GM18951 (cell line): ENCODE results near the gene ELOVL2.

Experiments used
- POLR2A ChIP-seq: IDR thresholded peaks from 4 replicates; pipeline ENCODE4 v1.6.1; 2011; ENCODE audit warnings: mild to moderate bottlenecking; ENCODE audit not compliant: insufficient read length, insufficient read depth; ENCODE audit errors: extremely low read depth
- in situ Hi-C: fragments of 300-500 bp; cut with MboI; formaldehyde crosslinking; loops from one replicate; pipeline ENCODE4 v1.12.0; 2022; ENCODE audit warnings: low sequenced_read_pairs, mixed read lengths, inconsistent platforms; ENCODE audit not compliant: unreplicated experiment

The ELOVL2 gene

GRCh38 chr6:11069760-11070159 is 25.7 kb upstream of the ELOVL2 start:
- in situ Hi-C loops: loop anchor here (10.0 to 25.0 kb wide), 3 partner anchors 115 to 582 kb away; no protein-coding TSS in a partner anchor
- no peak for TF ChIP-seq POLR2A

GRCh38 chr6:11067348-11067747 is 23.2 kb upstream of the ELOVL2 start:
- TF ChIP-seq POLR2A: no peak
- in situ Hi-C loops: loop anchor here (10.0 to 25.0 kb wide), 3 partner anchors 113 to 580 kb away; no protein-coding TSS in a partner anchor

- in situ Hi-C loops: loop anchor here (10.0 to 25.0 kb wide), 3 partner anchors 112 to 579 kb away; no protein-coding TSS in a partner anchor
- TF ChIP-seq POLR2A: no peak
Observed at GRCh38 chr6:11066505-11067347, 22.6 kb upstream of the ELOVL2 start.

DNA sequence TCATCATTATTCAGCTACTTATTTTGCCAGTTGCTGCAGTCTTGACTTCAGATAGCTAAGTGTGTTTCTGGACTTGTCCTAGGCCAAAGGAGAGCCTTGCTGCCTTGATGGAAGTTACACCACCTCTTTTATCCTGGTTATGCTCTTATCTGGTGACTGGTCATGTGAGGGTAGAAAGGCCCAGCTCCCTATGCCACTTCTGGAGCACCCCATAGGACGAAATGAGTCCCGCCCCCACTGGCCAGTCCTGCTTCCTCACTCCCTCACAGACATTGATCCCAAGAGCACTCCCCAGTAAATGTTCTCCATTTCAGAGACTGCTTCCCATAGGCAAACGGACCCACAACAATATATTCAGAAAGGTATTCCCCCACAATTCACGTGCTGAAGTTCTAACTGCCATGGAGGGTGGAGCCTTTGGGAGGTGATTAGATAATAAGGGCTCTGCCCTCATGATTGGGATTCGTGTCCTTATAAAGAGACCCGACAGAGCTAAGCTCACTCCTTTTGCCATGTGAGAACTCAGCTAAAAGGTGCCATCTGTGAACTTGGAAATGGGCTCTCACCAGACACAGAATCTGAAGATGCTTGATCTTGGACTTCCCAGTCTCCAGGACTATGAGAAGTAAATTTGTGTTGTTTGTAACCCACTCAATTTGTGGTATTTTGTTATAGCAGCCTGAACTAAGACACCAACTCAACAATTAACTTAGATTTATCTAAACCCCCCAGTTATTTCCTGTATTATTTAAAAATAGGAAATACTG is 21.5 kb upstream of the ELOVL2 start:
- in situ Hi-C loops: loop anchor here (10.0 to 25.0 kb wide), 3 partner anchors 111 to 578 kb away; no protein-coding TSS in a partner anchor
- no peak for TF ChIP-seq POLR2A

DNA sequence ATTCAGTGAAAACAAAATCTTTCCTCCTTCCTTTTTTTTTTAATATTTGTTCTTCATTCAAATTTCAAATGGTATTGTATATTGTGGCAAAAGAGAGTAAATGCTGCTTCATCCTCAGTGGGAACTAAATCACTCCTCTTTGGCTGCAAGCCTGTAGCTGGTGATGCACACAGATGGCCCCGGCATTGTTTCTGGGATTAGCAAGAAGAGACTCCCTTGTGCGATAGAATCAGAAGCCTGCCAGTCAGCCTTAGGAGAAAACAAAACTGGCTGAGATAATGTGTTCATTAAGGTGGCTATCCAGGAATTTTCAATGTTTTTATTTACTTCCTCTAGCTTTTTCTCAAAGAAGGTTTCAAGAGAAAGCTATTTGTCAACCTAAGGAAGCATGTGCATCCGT is 20.7 kb upstream of the ELOVL2 start:
- no peak for TF ChIP-seq POLR2A
- in situ Hi-C loops: loop anchor here (10.0 to 25.0 kb wide), 3 partner anchors 110 to 578 kb away; no protein-coding TSS in a partner anchor

GRCh38 chr6:11062715-11063114 is 18.6 kb upstream of the ELOVL2 start:
- in situ Hi-C loops: loop anchor here (10.0 to 25.0 kb wide), 3 partner anchors 108 to 575 kb away; no protein-coding TSS in a partner anchor
- TF ChIP-seq POLR2A: no peak

- in situ Hi-C loops: loop anchor here (10.0 to 25.0 kb wide), 3 partner anchors 107 to 575 kb away; no protein-coding TSS in a partner anchor
- no peak for TF ChIP-seq POLR2A
Observed at GRCh38 chr6:11062083-11062482, 18.0 kb upstream of the ELOVL2 start.

DNA sequence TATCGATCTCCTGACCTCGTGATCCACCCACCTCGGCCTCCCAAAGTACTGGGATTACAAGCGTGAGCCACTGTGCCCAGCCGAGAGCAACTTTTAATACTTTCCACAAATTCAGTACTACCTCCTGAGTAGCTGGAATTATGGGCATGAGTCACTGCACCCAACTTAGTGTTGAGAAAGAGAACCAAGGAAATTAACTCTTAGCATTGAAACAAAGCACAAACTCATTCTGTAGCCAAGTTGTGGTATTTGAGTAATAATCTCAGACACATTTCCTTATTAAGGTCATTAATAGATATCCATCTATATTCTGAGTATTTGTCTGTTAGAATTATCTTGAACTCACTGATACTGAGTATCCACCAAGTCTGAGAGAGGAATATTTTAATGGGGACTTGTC is 14.3 kb upstream of the ELOVL2 start:
- in situ Hi-C loops: loop anchor here (25.0 kb wide), 1 partner anchor 571 kb away; no protein-coding TSS in a partner anchor
- no peak for TF ChIP-seq POLR2A

DNA sequence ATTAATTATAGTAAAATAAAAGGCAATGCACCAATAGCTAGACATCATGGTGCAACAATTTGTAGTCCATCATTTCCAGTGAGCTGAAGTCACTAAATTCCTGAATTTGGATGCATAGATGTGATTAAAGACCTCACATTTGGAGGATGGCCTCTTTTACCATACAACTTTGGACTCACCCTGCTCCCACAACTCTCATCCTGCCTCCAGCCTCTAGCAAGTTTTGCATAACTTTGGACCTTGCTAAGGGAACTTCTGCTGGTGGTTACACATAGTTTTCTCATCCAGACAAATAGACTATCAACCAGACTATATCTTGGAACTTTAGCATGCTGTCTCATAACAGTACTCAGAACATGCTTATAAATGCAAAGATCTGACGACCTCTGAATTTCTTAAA is 12.8 kb upstream of the ELOVL2 start:
- in situ Hi-C loops: loop anchor here (25.0 kb wide), 1 partner anchor 570 kb away; no protein-coding TSS in a partner anchor
- no peak for TF ChIP-seq POLR2A

DNA sequence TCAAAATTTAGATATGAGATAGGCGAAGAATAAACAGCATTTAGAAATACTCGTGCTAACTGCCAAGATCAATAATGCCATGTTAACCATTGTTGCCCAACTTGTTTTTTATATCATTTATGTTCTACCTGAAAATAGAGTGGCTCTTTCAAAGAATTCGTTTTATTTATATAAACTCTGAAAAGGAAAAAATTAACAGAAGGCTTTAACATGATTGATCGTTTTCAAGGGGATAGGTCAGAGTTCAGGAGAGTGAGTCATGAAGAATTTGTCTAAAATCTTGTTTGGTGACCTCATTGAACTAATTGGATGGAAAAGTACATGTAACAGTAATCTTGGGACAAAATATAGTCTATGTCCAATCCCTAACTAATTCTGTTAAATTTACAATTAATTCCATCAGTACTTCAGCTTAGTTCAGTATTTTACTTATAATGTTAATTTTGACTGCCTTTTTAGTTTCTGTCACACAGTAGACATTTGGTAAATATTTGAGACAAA is 11.1 kb upstream of the ELOVL2 start:
- no peak for TF ChIP-seq POLR2A
- in situ Hi-C loops: loop anchor here (25.0 kb wide), 1 partner anchor 568 kb away; no protein-coding TSS in a partner anchor

DNA sequence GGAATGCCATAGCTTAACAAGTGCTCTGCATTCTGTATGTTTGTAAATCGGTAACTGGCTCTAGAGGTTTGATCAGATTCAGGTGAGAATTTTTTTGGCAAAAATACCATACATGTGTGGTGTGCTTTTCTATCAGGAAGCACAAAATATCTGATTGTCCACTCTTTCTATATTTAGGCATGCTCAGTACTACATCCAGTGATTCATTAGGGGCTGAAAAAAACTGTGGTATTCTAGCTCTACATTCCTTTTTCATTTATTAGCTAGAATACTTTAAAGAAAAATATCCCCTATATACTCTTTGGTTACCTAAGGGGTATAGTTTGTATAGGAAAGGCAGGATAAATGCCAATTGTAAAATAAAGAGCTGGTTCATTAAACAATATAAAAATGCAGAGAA is 10.6 kb upstream of the ELOVL2 start:
- in situ Hi-C loops: loop anchor here (25.0 kb wide), 1 partner anchor 567 kb away; no protein-coding TSS in a partner anchor
- TF ChIP-seq POLR2A: no peak

DNA sequence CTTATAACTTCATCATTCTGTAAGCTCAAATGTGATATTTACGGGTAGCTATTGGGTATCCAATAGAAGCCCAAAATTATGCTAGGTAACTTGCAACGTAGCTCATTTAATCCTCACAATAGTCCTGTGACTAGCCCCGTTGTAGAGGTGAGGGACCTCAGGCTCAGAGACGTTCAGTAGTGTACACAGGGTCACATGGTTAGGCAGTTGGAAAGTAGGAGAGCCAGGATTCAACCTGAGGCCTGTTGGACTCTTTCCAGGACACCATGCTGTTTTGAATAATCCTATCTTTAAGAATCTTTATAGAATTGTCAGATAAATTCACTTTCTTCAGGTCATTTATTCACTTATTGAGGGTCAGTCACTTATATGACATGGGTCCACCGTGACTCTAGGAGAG is 9.2 kb upstream of the ELOVL2 start:
- in situ Hi-C loops: loop anchor here (25.0 kb wide), 1 partner anchor 566 kb away; no protein-coding TSS in a partner anchor
- TF ChIP-seq POLR2A: no peak

GRCh38 chr6:11050731-11051130 is 6.6 kb upstream of the ELOVL2 start:
- in situ Hi-C loops: loop anchor here (25.0 kb wide), 1 partner anchor 563 kb away; no protein-coding TSS in a partner anchor
- no peak for TF ChIP-seq POLR2A
